Transverse colon (tissue), 4 donors: ENCODE data around the gene RDX. TPM values are rescaled to one million over a fixed set of nuclear protein-coding genes. Genes with fewer than 3 reads are reported as not detected.

Source experiments
- DNase-seq: peaks from one replicate; pipeline ENCODE4 v3.0.0-alpha.2; 2019
- H3K27ac ChIP-seq, 4 donors: fragments of 200-600 bp; sonication (generic); 2 replicates each; pipeline ENCODE4 v1.5.1; 2016 to 2018; ENCODE audit warnings: inconsistent platforms in 4 of 4
- H3K27me3 ChIP-seq: fragments of 200-600 bp; sonication (generic); 2 replicates; pipeline ENCODE4 v1.5.1; 2017; ENCODE audit warnings: inconsistent platforms
- H3K36me3 ChIP-seq, 4 donors: fragments of 200-600 bp; sonication (generic); 2 replicates each; pipeline ENCODE4 v1.5.1; 2017 to 2019; ENCODE audit warnings: inconsistent platforms in 4 of 4
- H3K4me1 ChIP-seq, 4 donors: fragments of 200-600 bp; sonication (generic); 2 replicates each; pipeline ENCODE4 v1.5.1; 2017 to 2020; ENCODE audit warnings: inconsistent platforms in 4 of 4
- H3K4me3 ChIP-seq, 4 donors: fragments of 200-600 bp; sonication (generic); 1 replicate in 1 of 4; 2 replicates in 3 of 4; pipeline versions ENCODE4 v1.5.1 to v1.6.1; 2017 to 2019; ENCODE audit warnings: inconsistent platforms in 4 of 4
- H3K9me3 ChIP-seq, 2 donors: fragments of 200-600 bp; sonication (generic); 2 replicates each; pipeline ENCODE4 v1.5.1; 2017 to 2019; ENCODE audit warnings: inconsistent platforms in 2 of 2
- EP300 ChIP-seq: sonication (generic); formaldehyde crosslinking; IDR thresholded peaks from one replicate; pipeline ENCODE4 v1.6.1; 2017; ENCODE audit warnings: antibody characterized with exemption, low read depth
- POLR2A ChIP-seq: fragments of 450-650 bp; IDR thresholded peaks from one replicate; pipeline ENCODE4 v1.6.1; 2016; ENCODE audit warnings: antibody characterized with exemption, mild to moderate bottlenecking, moderate library complexity
- POLR2AphosphoS5 ChIP-seq, 3 donors: sonication (generic); formaldehyde crosslinking; IDR thresholded peaks; one replicate each; pipeline ENCODE4 v1.6.1; 2016; ENCODE audit warnings: antibody characterized with exemption in 3 of 3
- WGBS, 2 donors: methylation state at CpG; one replicate each; pipeline ENCODE4 v1.1.5; 2018; ENCODE audit warnings: low coverage in 1 of 2; 5-methylcytosine and 5-hydroxymethylcytosine counted together
- in situ Hi-C, 4 donors: fragments of 200-750 bp; cut with MboI; loops; one replicate each; pipeline versions ENCODE4 v1.15.0 to v1.15.1; 2017; ENCODE audit warnings: low sequenced_read_pairs in 3 of 4, low pct_ligation_motif_present in 1 of 4, low pct_unique_long_range_greater_than_20kb in 1 of 4
- intact Hi-C: fragments of 100-400 bp; cut with DNase I; formaldehyde crosslinking; loops from one replicate; pipeline ENCODE4 v1.15.1; 2023; ENCODE audit warnings: low total_unique reads
- total RNA-seq, 4 donors: library from RNA; depleted of rRNA; stranded (reverse); fragments of >200 nt; gene quantifications; one replicate each; pipeline ENCODE4 v1.1.0, GENCODE V29; 2016
- TF ChIP-seq, protein P1 (sequence below), 5 experiments: fragments of 200-600 bp in 3 of 5; fragments of 450-650 bp in 2 of 5; sonication (generic) in 3 of 5; IDR thresholded peaks; 1 replicate in 2 of 5; 2 replicates in 3 of 5; pipeline ENCODE4 v1.5.1; 2016 to 2017; ENCODE audit warnings: antibody characterized with exemption in 5 of 5, inconsistent platforms in 3 of 5, mild to moderate bottlenecking in 2 of 5, moderate library complexity in 1 of 5

RDX gene
- total RNA-seq, 4 donors from 2014 or later: 16.8 to 34.8 (median 21.9) TPM

- in situ Hi-C loops: no loop called here
- WGBS, 2 donors: 88 to 94% methylated on average over 2 of the region's 2 CpGs
- no peak overlapping the region for H3K4me3 ChIP-seq
- H3K27me3 ChIP-seq: no peaks in the 10 kb centered on the region
- H3K9me3 ChIP-seq: no peaks in the 10 kb centered on the region
- intact Hi-C loops: no loop called here
- H3K36me3 ChIP-seq: peaks cover 0 to 5% (median 0%) of the 10 kb centered on the region in 4 donors
- TF ChIP-seq POLR2A (no peak), EP300 (no peak), POLR2AphosphoS5 (IDR thresholded peaks at IDR 0.05) (no peak)
- TF ChIP-seq, protein P1, sequence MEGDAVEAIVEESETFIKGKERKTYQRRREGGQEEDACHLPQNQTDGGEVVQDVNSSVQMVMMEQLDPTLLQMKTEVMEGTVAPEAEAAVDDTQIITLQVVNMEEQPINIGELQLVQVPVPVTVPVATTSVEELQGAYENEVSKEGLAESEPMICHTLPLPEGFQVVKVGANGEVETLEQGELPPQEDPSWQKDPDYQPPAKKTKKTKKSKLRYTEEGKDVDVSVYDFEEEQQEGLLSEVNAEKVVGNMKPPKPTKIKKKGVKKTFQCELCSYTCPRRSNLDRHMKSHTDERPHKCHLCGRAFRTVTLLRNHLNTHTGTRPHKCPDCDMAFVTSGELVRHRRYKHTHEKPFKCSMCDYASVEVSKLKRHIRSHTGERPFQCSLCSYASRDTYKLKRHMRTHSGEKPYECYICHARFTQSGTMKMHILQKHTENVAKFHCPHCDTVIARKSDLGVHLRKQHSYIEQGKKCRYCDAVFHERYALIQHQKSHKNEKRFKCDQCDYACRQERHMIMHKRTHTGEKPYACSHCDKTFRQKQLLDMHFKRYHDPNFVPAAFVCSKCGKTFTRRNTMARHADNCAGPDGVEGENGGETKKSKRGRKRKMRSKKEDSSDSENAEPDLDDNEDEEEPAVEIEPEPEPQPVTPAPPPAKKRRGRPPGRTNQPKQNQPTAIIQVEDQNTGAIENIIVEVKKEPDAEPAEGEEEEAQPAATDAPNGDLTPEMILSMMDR (IDR thresholded peaks at IDR 0.05): no peak
- DNase-seq: no peak
- H3K4me1 ChIP-seq: no peaks in the 10 kb centered on the region
- H3K27ac ChIP-seq: no peak overlapping the region
Observed at GRCh38 chr11:110250168-110250567, 46.2 kb downstream of the RDX start.

DNA sequence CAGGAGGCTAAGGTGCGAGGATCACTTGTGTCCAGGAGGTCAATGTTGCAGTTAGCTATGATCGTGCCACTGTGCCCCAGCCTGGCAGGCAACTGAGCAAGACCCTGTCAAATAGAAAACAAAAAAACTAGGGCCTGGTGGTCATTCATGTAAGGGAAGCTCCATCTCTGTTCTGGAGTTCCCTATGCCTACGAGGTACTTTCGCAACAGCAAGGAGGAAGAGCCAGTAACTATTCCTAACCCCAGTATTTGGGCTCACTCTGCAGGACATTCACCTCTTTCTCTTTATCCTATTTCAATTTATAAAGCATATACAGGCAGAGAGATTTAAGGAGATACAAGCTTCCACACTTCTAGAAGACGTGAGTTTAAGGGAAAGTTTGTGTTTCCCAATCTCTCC lies 46.6 kb downstream of the RDX start:
- no peak for TF ChIP-seq EP300
- TF ChIP-seq, protein P1 (IDR thresholded peaks at IDR 0.05): no peak
- no peak for TF ChIP-seq POLR2AphosphoS5 (IDR thresholded peaks at IDR 0.05)
- no peak for TF ChIP-seq POLR2A
- no peak for DNase-seq
- H3K4me3 ChIP-seq: no peak overlapping the region
- no peak overlapping the region for H3K27ac ChIP-seq
- 91 to 95% methylated on average over 5 of the region's 5 CpGs for WGBS, 2 donors
- H3K4me1 ChIP-seq: no peaks in the 10 kb centered on the region
- peaks cover 0 to 5% (median 0%) of the 10 kb centered on the region in 4 donors for H3K36me3 ChIP-seq
- intact Hi-C loops (no loop called here), in situ Hi-C loops (no loop called here)
- no peaks in the 10 kb centered on the region for H3K9me3 ChIP-seq
- no peaks in the 10 kb centered on the region for H3K27me3 ChIP-seq

GRCh38 chr11:110249066-110249465 lies 47.3 kb downstream of the RDX start:
- H3K36me3 ChIP-seq: peaks cover 0 to 5% (median 0%) of the 10 kb centered on the region in 4 donors
- in situ Hi-C loops (no loop called here), intact Hi-C loops (no loop called here)
- no peaks in the 10 kb centered on the region for H3K27me3 ChIP-seq
- no peak for DNase-seq
- WGBS, 2 donors: 82 to 100% methylated on average over 1 of the region's 1 CpG
- no peak overlapping the region for H3K4me3 ChIP-seq
- H3K4me1 ChIP-seq: no peaks in the 10 kb centered on the region
- TF ChIP-seq, protein P1 (IDR thresholded peaks at IDR 0.05): no peak
- TF ChIP-seq EP300: no peak
- TF ChIP-seq POLR2A: no peak
- TF ChIP-seq POLR2AphosphoS5 (IDR thresholded peaks at IDR 0.05): no peak
- no peak overlapping the region for H3K27ac ChIP-seq
- H3K9me3 ChIP-seq: no peaks in the 10 kb centered on the region

GRCh38 chr11:110243791-110244190 lies 52.6 kb downstream of the RDX start:
- TF ChIP-seq, protein P1 (IDR thresholded peaks at IDR 0.05): no peak
- TF ChIP-seq EP300 (no peak), POLR2AphosphoS5 (IDR thresholded peaks at IDR 0.05) (no peak), POLR2A (no peak)
- in situ Hi-C loops: no loop called here
- DNase-seq: no peak
- Histone ChIP-seq H3K4me3 (no peak overlapping the region), H3K27ac (no peak overlapping the region), H3K9me3 (no peaks in the 10 kb centered on the region), H3K36me3 (peaks cover 0 to 5% (median 0%) of the 10 kb centered on the region in 4 donors), H3K4me1 (no peaks in the 10 kb centered on the region), H3K27me3 (no peaks in the 10 kb centered on the region)
- 83% methylated on average over 1 of the region's 1 CpG; no CpG with 5 or more reads in 1 of the 2 donors for WGBS, 2 donors
- intact Hi-C loops: no loop called here
